ENCODE data around the gene YIPF2. TPM values are rescaled to one million over a fixed set of nuclear protein-coding genes. Genes with fewer than 3 reads are reported as not detected.

YIPF2 gene
- total and polyA plus RNA-seq, 2 of the 4 experiments (the other 2 are of a cell fraction), result 61.5 to 78.0 TPM

- H3K23ac ChIP-seq (ENCODE audit: low read depth, low read length), result no peak overlapping the region
- H2AK5ac ChIP-seq (ENCODE audit: low read depth, low read length), result no peak overlapping the region
- no peak overlapping the region for H2AFZ ChIP-seq (replicated peaks; ENCODE audit: low read length, poor library complexity)
- no peak overlapping the region for H2BK120ac ChIP-seq (ENCODE audit: low read depth, low read length)
- peaks cover 21 to 48% of the 10 kb centered on the region in 2 experiments for H3K79me1 ChIP-seq (ENCODE audit: low read depth in 1 of 2, low read length in 2 of 2)
- dilution Hi-C loops (cut with HindIII; ENCODE audit: low sequenced_read_pairs, unreplicated experiment), result no loop called here
- H3K9me1 ChIP-seq (ENCODE audit: insufficient read depth, low read length), result peaks cover 4% of the 10 kb centered on the region; the same call in 1 of the 2 replicates
- no peak overlapping the region for H2BK15ac ChIP-seq (ENCODE audit: low read depth, low read length)
- 98% methylated on average over 10 of the region's 14 CpGs; no CpG with 5 or more reads in 1 of the 2 experiments for WGBS, 2 experiments (ENCODE audit: extremely low coverage in 2 of 2, insufficient read length in 1 of 2)
- H3K27ac ChIP-seq (ENCODE audit: insufficient read depth, low read length), result no peak overlapping the region
- no peak overlapping the region for H4K8ac ChIP-seq (ENCODE audit: low read depth in 2 of 2, low read length in 2 of 2)
- no peak overlapping the region for H2BK5ac ChIP-seq (ENCODE audit: low read depth, low read length, poor library complexity, severe bottlenecking)
- peaks cover 41% of the 10 kb centered on the region for H3K36me3 ChIP-seq (ENCODE audit: control insufficient read depth, insufficient read depth, low read length)
- H3K27me3 ChIP-seq (ENCODE audit: control insufficient read depth, insufficient read depth, low read length), result no peaks in the 10 kb centered on the region
- no peak overlapping the region for H2BK20ac ChIP-seq (ENCODE audit: low read depth, low read length)
- no peak overlapping the region for H3K4ac ChIP-seq (ENCODE audit: low read depth, low read length)
- ATAC-seq (ENCODE audit: low read depth), result no peak
- no peak overlapping the region for H3K4me2 ChIP-seq (ENCODE audit: low read depth, low read length)
- no peak for DNase-seq
- H3K14ac ChIP-seq (replicated peaks; ENCODE audit: low read depth, low read length), result no peak overlapping the region
- POLR2A ChIA-PET (ENCODE audit: unreplicated experiment), result no interaction called here
- in situ Hi-C loops (cut with MboI; ENCODE audit: low sequenced_read_pairs), result no loop called here
- H4K20me1 ChIP-seq (ENCODE audit: insufficient read depth, low read length), result peaks cover 23% of the 10 kb centered on the region
- no peak overlapping the region for H3K4me3 ChIP-seq (ENCODE audit: insufficient read depth, low read depth, low read length)
- TF ChIP-seq CTCF (conservative IDR thresholded peaks at IDR 0.05; ENCODE audit: low read depth, low read length) (no peak), ELK1 (IDR thresholded peaks at IDR 0.05; ENCODE audit: borderline replicate concordance, low read depth, low read length) (no peak), MAFK (IDR thresholded peaks at IDR 0.05; ENCODE audit: low read depth, low read length) (no peak), SMC3 (IDR thresholded peaks at IDR 0.05; ENCODE audit: low read depth, low read length) (no peak), NFE2L2 (IDR thresholded peaks at IDR 0.05; ENCODE audit: low read depth, low read length) (no peak), BHLHE40 (IDR thresholded peaks at IDR 0.05; ENCODE audit: low read depth, low read length) (no peak), FOS (IDR thresholded peaks at IDR 0.05; ENCODE audit: low read depth, low read length) (no peak), CEBPB (IDR thresholded peaks at IDR 0.05; ENCODE audit: low read depth, low read length) (no peak), RCOR1 (IDR thresholded peaks at IDR 0.05; ENCODE audit: insufficient replicate concordance, low read length) (no peak), MAZ (IDR thresholded peaks at IDR 0.05; ENCODE audit: borderline replicate concordance, low read depth, low read length) (no peak), RAD21 (IDR thresholded peaks at IDR 0.05; ENCODE audit: low read length) (no peak), CHD1 (IDR thresholded peaks at IDR 0.05; ENCODE audit: low read depth, low read length) (no peak), MXI1 (IDR thresholded peaks at IDR 0.05; ENCODE audit: borderline replicate concordance, low read depth, low read length) (no peak)
- no peak overlapping the region for H3K56ac ChIP-seq (ENCODE audit: extremely low read depth, insufficient read depth, low read length)
- H2AK9ac ChIP-seq (replicated peaks; ENCODE audit: low read depth, low read length, poor library complexity), result no peak overlapping the region
- CTCF ChIA-PET, result no interaction called here
- no TSS peak for BruUV-seq (replicated peaks)
- no peaks in the 10 kb centered on the region for H3K9me3 ChIP-seq (ENCODE audit: control insufficient read depth, insufficient read depth, low read length)
- intact Hi-C loops (cut with micrococcal nuclease), result no loop called here
- no peak overlapping the region for H3K9ac ChIP-seq (ENCODE audit: low read depth, low read length)
- no peaks in the 10 kb centered on the region for H3K4me1 ChIP-seq (ENCODE audit: control insufficient read depth, insufficient read depth, low read length)
- no peak overlapping the region for H3K18ac ChIP-seq (ENCODE audit: low read depth, low read length)
- H4K5ac ChIP-seq (ENCODE audit: low read depth, low read length), result no peak overlapping the region
- H4K91ac ChIP-seq (ENCODE audit: insufficient read depth, low read depth, low read length), result no peak overlapping the region
Measured at GRCh38 chr19:10907925-10908324, 20.5 kb downstream of the YIPF2 start.
